Mucosa of rectum (tissue), 2 donors: ENCODE data around the gene GRID2.
"Not testable (repeated sequence)": the region's sequence is repeated elsewhere in the genome, so short reads cannot be mapped to it uniquely, and the experiment has no call there.

Source experiments
- H3K27ac ChIP-seq, 2 donors: one replicate each; pipeline ENCODE4 v1.7.0; 2013; ENCODE audit warnings: inconsistent platforms in 2 of 2, low read depth in 2 of 2, low read length in 2 of 2
- H3K27me3 ChIP-seq, 2 donors: one replicate each; pipeline ENCODE4 v1.7.0; 2013; ENCODE audit warnings: low read length in 2 of 2; ENCODE audit not compliant: control insufficient read depth in 2 of 2, insufficient read depth in 2 of 2
- H3K36me3 ChIP-seq, 2 donors: one replicate each; pipeline ENCODE4 v1.7.0; 2013; ENCODE audit warnings: low read length in 2 of 2; ENCODE audit not compliant: control insufficient read depth in 2 of 2, insufficient read depth in 2 of 2
- H3K4me1 ChIP-seq, 2 donors: one replicate each; pipeline ENCODE4 v1.7.0; 2013; ENCODE audit warnings: low read length in 2 of 2, mild to moderate bottlenecking in 1 of 2; ENCODE audit not compliant: control insufficient read depth in 2 of 2, insufficient read depth in 2 of 2
- H3K4me3 ChIP-seq, 2 donors: one replicate each; pipeline ENCODE4 v1.7.0; 2013; ENCODE audit warnings: low read length in 2 of 2
- H3K9ac ChIP-seq, 2 donors: one replicate each; pipeline ENCODE4 v1.7.0; 2013; ENCODE audit warnings: low read length in 2 of 2, low read depth in 1 of 2, mild to moderate bottlenecking in 1 of 2
- H3K9me3 ChIP-seq, 2 donors: one replicate each; pipeline ENCODE4 v1.7.0; 2013; ENCODE audit warnings: low read length in 2 of 2; ENCODE audit not compliant: control insufficient read depth in 2 of 2
- donor health status: healthy.
- donor health status: Normal muscosa, but diverticular disease.

Gene GRID2

GRCh38 chr4:93327346-93327745 lies 1023.6 kb downstream of the GRID2 start:
- H3K9me3 ChIP-seq: no peaks in the 10 kb centered on the region
- H3K27ac ChIP-seq: no peak overlapping the region
- no peaks in the 10 kb centered on the region for H3K27me3 ChIP-seq
- no peak overlapping the region for H3K9ac ChIP-seq
- H3K36me3 ChIP-seq: no peaks in the 10 kb centered on the region
- no peaks in the 10 kb centered on the region for H3K4me1 ChIP-seq
- no peak overlapping the region for H3K4me3 ChIP-seq

GRCh38 chr4:93334003-93334402 lies 1030.2 kb downstream of the GRID2 start:
- Histone ChIP-seq H3K27ac (no peak overlapping the region), H3K27me3 (no peaks in the 10 kb centered on the region), H3K9me3 (no peaks in the 10 kb centered on the region), H3K36me3 (no peaks in the 10 kb centered on the region), H3K4me3 (no peak overlapping the region), H3K4me1 (no peaks in the 10 kb centered on the region), H3K9ac (no peak overlapping the region)

GRCh38 chr4:93337196-93337595 lies 1033.4 kb downstream of the GRID2 start:
- no peaks in the 10 kb centered on the region for H3K9me3 ChIP-seq
- no peak overlapping the region for H3K9ac ChIP-seq
- no peak overlapping the region for H3K4me3 ChIP-seq
- H3K27ac ChIP-seq: no peak overlapping the region
- H3K36me3 ChIP-seq: no peaks in the 10 kb centered on the region
- H3K27me3 ChIP-seq: no peaks in the 10 kb centered on the region
- H3K4me1 ChIP-seq: no peaks in the 10 kb centered on the region

GRCh38 chr4:93342738-93343137 lies 1039.0 kb downstream of the GRID2 start:
- Histone ChIP-seq H3K9ac (no peak overlapping the region), H3K4me1 (no peaks in the 10 kb centered on the region), H3K9me3 (no peaks in the 10 kb centered on the region), H3K27ac (no peak overlapping the region), H3K4me3 (no peak overlapping the region), H3K27me3 (no peaks in the 10 kb centered on the region), H3K36me3 (no peaks in the 10 kb centered on the region)

GRCh38 chr4:93346840-93347239 lies 1043.1 kb downstream of the GRID2 start:
- no peaks in the 10 kb centered on the region for H3K36me3 ChIP-seq
- no peak overlapping the region for H3K27ac ChIP-seq
- H3K4me1 ChIP-seq: no peaks in the 10 kb centered on the region
- no peaks in the 10 kb centered on the region for H3K9me3 ChIP-seq
- no peak overlapping the region for H3K9ac ChIP-seq
- no peaks in the 10 kb centered on the region for H3K27me3 ChIP-seq
- H3K4me3 ChIP-seq: no peak overlapping the region

GRCh38 chr4:93348896-93349295 lies 1045.1 kb downstream of the GRID2 start:
- H3K27me3 ChIP-seq: no peaks in the 10 kb centered on the region
- H3K9me3 ChIP-seq: no peaks in the 10 kb centered on the region
- H3K36me3 ChIP-seq: no peaks in the 10 kb centered on the region
- H3K27ac ChIP-seq: no peak overlapping the region
- H3K4me1 ChIP-seq: no peaks in the 10 kb centered on the region
- no peak overlapping the region for H3K4me3 ChIP-seq
- no peak overlapping the region for H3K9ac ChIP-seq

- Histone ChIP-seq H3K4me1 (no peaks in the 10 kb centered on the region), H3K27me3 (no peaks in the 10 kb centered on the region), H3K9ac (no peak overlapping the region), H3K27ac (no peak overlapping the region), H3K4me3 (no peak overlapping the region), H3K36me3 (no peaks in the 10 kb centered on the region), H3K9me3 (no peaks in the 10 kb centered on the region)
Observed at GRCh38 chr4:93351846-93352245, 1048.1 kb downstream of the GRID2 start.

- no peak overlapping the region for H3K27ac ChIP-seq
- H3K9me3 ChIP-seq: no peaks in the 10 kb centered on the region
- H3K9ac ChIP-seq: no peak overlapping the region
- H3K4me1 ChIP-seq: no peaks in the 10 kb centered on the region
- H3K27me3 ChIP-seq: no peaks in the 10 kb centered on the region
- no peak overlapping the region for H3K4me3 ChIP-seq
- H3K36me3 ChIP-seq: no peaks in the 10 kb centered on the region
Observed at GRCh38 chr4:93355411-93355810, 1051.6 kb downstream of the GRID2 start.

- H3K27ac ChIP-seq: no peak overlapping the region
- H3K36me3 ChIP-seq: no peaks in the 10 kb centered on the region
- H3K4me1 ChIP-seq: no peaks in the 10 kb centered on the region
- no peak overlapping the region for H3K9ac ChIP-seq
- H3K27me3 ChIP-seq: no peaks in the 10 kb centered on the region
- H3K4me3 ChIP-seq: no peak overlapping the region
- H3K9me3 ChIP-seq: no peaks in the 10 kb centered on the region
Observed at GRCh38 chr4:93359586-93359985, 1055.8 kb downstream of the GRID2 start.

GRCh38 chr4:93366169-93366755 lies 1062.5 kb downstream of the GRID2 start:
- H3K36me3 ChIP-seq, H3K9ac ChIP-seq, H3K4me1 ChIP-seq, H3K27me3 ChIP-seq, H3K27ac ChIP-seq, H3K9me3 ChIP-seq, H3K4me3 ChIP-seq: not testable (repeated sequence)

GRCh38 chr4:93368968-93369367 lies 1065.2 kb downstream of the GRID2 start:
- H3K36me3 ChIP-seq: no peaks in the 10 kb centered on the region
- no peaks in the 10 kb centered on the region for H3K9me3 ChIP-seq
- H3K27me3 ChIP-seq: no peaks in the 10 kb centered on the region
- H3K4me3 ChIP-seq: no peak overlapping the region
- no peak overlapping the region for H3K27ac ChIP-seq
- no peaks in the 10 kb centered on the region for H3K4me1 ChIP-seq
- no peak overlapping the region for H3K9ac ChIP-seq
